Activated naive CD8-positive, alpha-beta T cell treated with anti-CD3 and anti-CD28 coated beads for 36 hours (primary cell): ENCODE measurements around the gene EPHA1. TPM values are rescaled to one million over a fixed set of nuclear protein-coding genes. Genes with fewer than 3 reads are reported as not detected.
"Not testable (repeated sequence)": the region's sequence is repeated elsewhere in the genome, so short reads cannot be mapped to it uniquely, and the experiment has no call there.

Source experiments
- DNase-seq: peaks from one replicate; pipeline ENCODE4 v3.0.0; 2021
- H3K27ac Mint-ChIP-seq: one replicate; pipeline ENCODE4 v1.8.0; 2022; ENCODE audit warnings: mild to moderate bottlenecking, moderate library complexity, mixed read lengths
- H3K27me3 Mint-ChIP-seq: one replicate; pipeline ENCODE4 v1.8.0; 2022; ENCODE audit warnings: mild to moderate bottlenecking, mixed read lengths
- H3K36me3 Mint-ChIP-seq: one replicate; pipeline ENCODE4 v1.8.0; 2021; ENCODE audit warnings: mild to moderate bottlenecking, mixed read lengths
- H3K4me1 Mint-ChIP-seq: one replicate; pipeline ENCODE4 v1.8.0; 2021; ENCODE audit warnings: mixed read lengths
- H3K4me3 Mint-ChIP-seq: one replicate; pipeline ENCODE4 v1.8.0; 2022; ENCODE audit warnings: mild to moderate bottlenecking, moderate library complexity, mixed read lengths
- H3K9me3 Mint-ChIP-seq: one replicate; pipeline ENCODE4 v1.8.0; 2022; ENCODE audit warnings: mixed read lengths
- total RNA-seq, 2 experiments: library from RNA; stranded (reverse); gene quantifications; one replicate each; pipeline ENCODE4 v1.2.3, GENCODE V29; 2021

The EPHA1 gene
- total RNA-seq, 2 experiments from 2014 or later: 2.3 to 3.4 TPM

GRCh38 chr7:143443153-143443552, 34.5 kb upstream of the EPHA1 start, which contains the start of gene TAS2R60:
Gene TAS2R60 (plus strand): TSS chr7:143443453. CDS start chr7:143443453, 0 bp downstream.
- peaks cover 3% of the 10 kb centered on the region for H3K36me3 Mint-ChIP-seq
- H3K9me3 Mint-ChIP-seq: no peaks in the 10 kb centered on the region
- no peaks in the 10 kb centered on the region for H3K27me3 Mint-ChIP-seq
- H3K4me3 Mint-ChIP-seq: no peak within 1 kb of the TSS
- peaks cover 5% of the 10 kb centered on the region for H3K4me1 Mint-ChIP-seq
- DNase-seq: no peak
- no peak within 1 kb of the TSS for H3K27ac Mint-ChIP-seq

- Mint-ChIP-seq H3K27ac (no peak overlapping the region), H3K27me3 (no peaks in the 10 kb centered on the region), H3K4me1 (peaks cover 26% of the 10 kb centered on the region), H3K4me3 (no peak overlapping the region), H3K36me3 (peaks cover 10% of the 10 kb centered on the region), H3K9me3 (no peaks in the 10 kb centered on the region)
- no peak for DNase-seq
These were observed 31.2 kb upstream of the EPHA1 start for GRCh38 chr7:143439866-143440265.

DNA sequence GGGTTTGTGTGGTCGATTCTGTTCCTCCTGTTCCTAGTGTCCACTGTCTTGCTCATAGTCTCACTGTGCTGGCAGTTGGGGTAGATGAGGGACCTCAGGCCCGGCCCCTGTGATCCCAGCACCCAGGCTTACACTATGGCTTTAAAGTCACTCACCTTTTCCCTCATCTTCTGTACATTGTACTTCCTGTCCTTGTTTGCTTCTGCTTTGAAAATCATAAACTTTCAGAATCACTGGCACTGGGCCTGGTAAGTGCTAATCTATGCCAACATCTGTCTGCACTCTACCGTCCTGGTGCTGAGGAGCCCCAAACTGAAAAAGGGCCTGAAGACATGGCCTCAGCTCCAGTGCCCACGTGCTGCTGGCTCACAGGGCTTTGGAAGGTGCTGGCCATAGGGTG, 28.9 kb upstream of the EPHA1 start:
- Mint-ChIP-seq H3K4me1 (peaks cover 26% of the 10 kb centered on the region), H3K27me3 (no peaks in the 10 kb centered on the region), H3K36me3 (peaks cover 10% of the 10 kb centered on the region), H3K27ac (peak overlapping the region; percentile 37), H3K9me3 (no peaks in the 10 kb centered on the region), H3K4me3 (no peak overlapping the region)
- no peak for DNase-seq

GRCh38 chr7:143436325-143436946, 27.8 kb upstream of the EPHA1 start:
- H3K27me3 Mint-ChIP-seq: no peaks in the 10 kb centered on the region
- peaks cover 10% of the 10 kb centered on the region for H3K36me3 Mint-ChIP-seq
- no peak overlapping the region for H3K4me3 Mint-ChIP-seq
- no peak for DNase-seq
- H3K27ac Mint-ChIP-seq: no peak overlapping the region
- no peaks in the 10 kb centered on the region for H3K9me3 Mint-ChIP-seq
- peaks cover 30% of the 10 kb centered on the region for H3K4me1 Mint-ChIP-seq

- H3K27me3 Mint-ChIP-seq: no peaks in the 10 kb centered on the region
- DNase-seq: no peak
- no peak overlapping the region for H3K27ac Mint-ChIP-seq
- H3K4me1 Mint-ChIP-seq: peaks cover 30% of the 10 kb centered on the region
- H3K9me3 Mint-ChIP-seq: no peaks in the 10 kb centered on the region
- no peak overlapping the region for H3K4me3 Mint-ChIP-seq
- peaks cover 10% of the 10 kb centered on the region for H3K36me3 Mint-ChIP-seq
These were observed 26.6 kb upstream of the EPHA1 start for GRCh38 chr7:143435266-143435665.

DNA sequence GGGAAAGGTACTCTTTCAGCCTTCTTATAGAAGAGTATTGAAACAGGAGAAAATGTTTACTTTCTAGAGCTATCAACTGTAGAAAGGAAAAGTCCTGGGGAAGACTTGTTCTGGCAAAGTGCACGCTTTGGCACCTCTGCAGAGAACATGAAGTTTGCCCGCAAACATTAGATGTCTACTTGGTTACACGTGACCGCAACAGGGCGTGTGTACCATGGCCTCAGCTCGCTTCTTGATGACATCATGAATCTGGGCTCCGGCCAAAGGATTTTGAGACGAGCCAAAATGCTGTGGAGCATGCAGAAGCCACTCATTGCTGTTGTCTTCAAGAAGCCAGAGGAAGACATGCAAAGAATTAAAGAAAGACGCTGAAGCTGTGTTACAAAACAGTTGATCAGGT, 26.0 kb upstream of the EPHA1 start:
- Mint-ChIP-seq H3K4me3 (no peak overlapping the region), H3K4me1 (peaks cover 28% of the 10 kb centered on the region), H3K27me3 (no peaks in the 10 kb centered on the region), H3K9me3 (no peaks in the 10 kb centered on the region), H3K36me3 (peaks cover 10% of the 10 kb centered on the region), H3K27ac (no peak overlapping the region)
- DNase-seq: no peak

- Mint-ChIP-seq H3K36me3 (peaks cover 9% of the 10 kb centered on the region), H3K4me3 (no peak overlapping the region), H3K9me3 (no peaks in the 10 kb centered on the region), H3K27ac (no peak overlapping the region), H3K27me3 (no peaks in the 10 kb centered on the region), H3K4me1 (peaks cover 28% of the 10 kb centered on the region)
- no peak for DNase-seq
These were observed 25.1 kb upstream of the EPHA1 start for GRCh38 chr7:143433759-143434158.

DNA sequence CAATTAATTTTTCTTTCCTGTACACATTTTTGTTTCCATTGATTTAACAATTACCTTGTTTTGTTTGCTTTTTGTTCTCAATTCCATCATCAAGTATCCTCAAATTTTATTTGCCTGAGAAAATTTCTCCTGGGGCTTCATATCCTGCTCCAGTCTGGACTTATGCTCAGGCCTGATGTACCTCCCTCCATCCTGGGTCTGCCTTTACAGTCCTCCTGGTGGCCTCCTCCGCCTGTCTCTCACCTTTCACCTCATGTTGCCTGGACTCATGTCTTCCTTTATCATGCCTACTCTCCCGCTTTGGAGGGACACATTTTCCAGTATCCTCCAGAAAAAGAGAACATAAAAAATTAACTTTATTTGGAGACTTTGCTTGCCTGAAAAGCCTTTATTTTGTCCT, 22.5 kb upstream of the EPHA1 start:
- no peak for DNase-seq
- no peak overlapping the region for H3K27ac Mint-ChIP-seq

DNA sequence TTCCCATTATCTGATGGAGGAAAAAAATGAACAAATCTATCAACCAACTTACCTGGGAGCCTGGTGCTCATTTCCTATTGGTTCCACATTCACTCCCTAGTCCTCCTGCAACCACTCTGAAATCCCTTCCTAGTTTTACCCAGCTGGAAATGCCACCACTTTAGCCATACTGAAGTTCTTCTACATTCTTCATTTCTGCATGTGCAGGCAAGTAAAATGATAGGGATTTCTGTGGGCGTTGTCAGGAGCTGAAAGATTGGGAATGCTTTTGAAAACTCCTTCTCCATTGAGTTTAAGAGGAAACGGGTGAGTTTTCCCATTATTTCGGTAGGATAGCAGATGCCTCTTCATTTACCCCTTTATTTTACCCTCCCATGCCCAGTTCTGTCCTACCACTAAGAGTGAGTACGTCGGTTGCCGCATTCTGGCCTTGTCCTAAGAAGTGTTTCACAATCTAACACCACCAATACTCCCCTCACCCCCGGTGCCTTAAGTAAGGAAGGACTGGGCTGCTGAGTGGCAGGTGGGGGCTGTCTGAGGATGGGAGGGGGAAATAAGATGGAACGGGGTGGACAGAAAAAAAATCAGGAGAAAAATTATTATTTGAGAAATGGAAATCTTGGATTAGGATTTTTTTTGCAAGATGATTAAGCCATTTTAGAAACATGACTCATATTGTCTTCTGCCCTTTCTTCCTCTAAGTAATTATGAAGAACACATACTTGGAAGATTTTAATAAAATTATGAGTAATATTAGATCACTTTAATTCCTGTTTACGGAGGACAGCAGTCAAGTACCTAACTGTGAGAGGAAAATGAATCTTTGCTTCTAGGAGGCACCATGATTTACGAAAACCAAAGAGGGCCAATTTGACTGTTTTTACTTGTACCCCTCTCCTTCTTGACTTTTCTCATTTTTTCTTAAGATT, 21.4 kb upstream of the EPHA1 start:
- DNase-seq: no peak
- Mint-ChIP-seq H3K27ac (no peak overlapping the region), H3K4me1 (peaks cover 9% of the 10 kb centered on the region), H3K9me3 (no peaks in the 10 kb centered on the region), H3K4me3 (no peak overlapping the region), H3K36me3 (no peaks in the 10 kb centered on the region), H3K27me3 (no peaks in the 10 kb centered on the region)

More for the DNA sequence above, 22.5 kb upstream of the EPHA1 start:
- Mint-ChIP-seq H3K9me3 (no peaks in the 10 kb centered on the region), H3K27me3 (no peaks in the 10 kb centered on the region), H3K4me3 (no peak overlapping the region), H3K36me3 (peaks cover 3% of the 10 kb centered on the region), H3K4me1 (peaks cover 13% of the 10 kb centered on the region)

DNA sequence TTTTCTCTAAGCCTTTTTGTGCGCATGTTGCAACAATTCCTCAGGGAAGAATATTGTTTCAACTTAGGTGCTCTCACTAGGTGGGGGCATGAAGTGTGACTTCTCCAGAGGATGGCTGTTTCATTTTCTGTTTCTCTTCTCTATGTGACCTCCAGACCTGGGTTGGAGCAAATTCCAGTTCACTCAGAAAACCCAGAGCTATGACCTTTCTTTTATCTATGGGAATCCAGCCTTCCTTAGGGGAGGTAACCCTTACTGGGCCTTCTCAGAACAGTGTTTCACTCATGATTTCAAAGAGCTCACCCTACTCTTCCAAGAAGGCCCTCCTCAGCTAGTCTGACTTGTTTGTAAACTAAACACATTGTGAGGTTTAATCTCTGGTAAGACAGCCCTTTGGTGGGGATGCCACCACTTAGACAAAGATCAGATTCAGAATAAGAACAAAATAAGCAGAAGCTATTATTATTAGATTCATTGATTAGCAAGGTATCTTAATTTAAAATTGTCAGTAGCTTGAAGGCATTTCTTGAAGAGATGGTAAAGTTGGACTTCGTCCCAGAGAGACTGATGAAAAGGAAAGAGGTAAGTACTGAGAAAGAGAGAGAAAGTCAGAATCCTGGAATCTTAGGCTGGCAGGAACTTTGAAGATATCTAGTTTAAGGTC, 18.0 kb upstream of the EPHA1 start:
- no peaks in the 10 kb centered on the region for H3K27me3 Mint-ChIP-seq
- DNase-seq: no peak
- no peaks in the 10 kb centered on the region for H3K9me3 Mint-ChIP-seq
- no peaks in the 10 kb centered on the region for H3K36me3 Mint-ChIP-seq
- H3K4me3 Mint-ChIP-seq: no peak overlapping the region
- H3K4me1 Mint-ChIP-seq: peaks cover 8% of the 10 kb centered on the region
- no peak overlapping the region for H3K27ac Mint-ChIP-seq

- H3K36me3 Mint-ChIP-seq, H3K4me3 Mint-ChIP-seq, H3K9me3 Mint-ChIP-seq, H3K27me3 Mint-ChIP-seq, DNase-seq, H3K27ac Mint-ChIP-seq: not testable (repeated sequence)
- peaks cover 13% of the 10 kb centered on the region for H3K4me1 Mint-ChIP-seq
These were observed 15.8 kb upstream of the EPHA1 start for GRCh38 chr7:143424476-143424875.

DNA sequence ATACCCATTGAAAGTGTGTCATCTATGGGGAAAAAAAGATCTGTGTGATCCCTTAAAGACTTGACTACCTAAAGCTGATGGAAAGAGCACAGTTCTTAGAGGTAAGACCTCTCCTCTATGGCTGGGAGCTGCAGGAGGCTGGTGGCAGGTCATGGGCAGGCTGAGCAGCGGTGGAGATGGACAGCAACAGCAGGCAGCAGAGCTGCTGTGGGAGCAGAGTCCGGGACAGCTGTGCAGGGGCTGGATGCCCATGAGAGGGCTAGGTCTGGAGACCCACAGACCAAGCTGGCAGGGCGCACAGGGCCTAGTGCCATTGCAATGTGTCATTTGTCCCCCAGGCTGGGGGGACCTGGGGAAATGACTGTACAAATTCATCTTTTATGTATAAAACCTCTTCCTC, 13.4 kb upstream of the EPHA1 start:
- H3K27ac Mint-ChIP-seq: no peak overlapping the region
- DNase-seq: no peak
- H3K27me3 Mint-ChIP-seq: no peaks in the 10 kb centered on the region
- H3K36me3 Mint-ChIP-seq: peaks cover 5% of the 10 kb centered on the region
- H3K4me1 Mint-ChIP-seq: peaks cover 16% of the 10 kb centered on the region
- H3K4me3 Mint-ChIP-seq: no peak overlapping the region
- peaks cover 7% of the 10 kb centered on the region for H3K9me3 Mint-ChIP-seq

DNA sequence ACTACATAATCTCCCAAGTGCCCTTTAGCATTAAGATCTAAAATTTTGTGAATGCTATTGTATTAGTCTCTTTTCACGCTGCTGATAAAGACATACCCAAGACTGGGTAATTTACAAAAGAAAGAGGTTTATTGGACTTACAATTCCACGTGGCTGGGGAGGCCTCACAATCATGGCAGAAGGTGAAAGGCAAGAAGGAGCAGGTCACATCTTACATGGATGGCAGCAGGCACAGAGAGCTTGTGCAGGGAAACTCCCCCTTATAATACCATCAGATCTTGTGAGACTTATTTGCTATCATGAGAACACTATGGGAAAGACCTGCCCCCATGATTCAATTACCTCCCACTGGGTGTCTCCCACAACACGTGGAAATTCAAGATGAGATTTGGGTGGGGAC, 12.0 kb upstream of the EPHA1 start:
- peaks cover 10% of the 10 kb centered on the region for H3K4me1 Mint-ChIP-seq
- H3K36me3 Mint-ChIP-seq, H3K27ac Mint-ChIP-seq, DNase-seq, H3K27me3 Mint-ChIP-seq, H3K9me3 Mint-ChIP-seq, H3K4me3 Mint-ChIP-seq: not testable (repeated sequence)

DNA sequence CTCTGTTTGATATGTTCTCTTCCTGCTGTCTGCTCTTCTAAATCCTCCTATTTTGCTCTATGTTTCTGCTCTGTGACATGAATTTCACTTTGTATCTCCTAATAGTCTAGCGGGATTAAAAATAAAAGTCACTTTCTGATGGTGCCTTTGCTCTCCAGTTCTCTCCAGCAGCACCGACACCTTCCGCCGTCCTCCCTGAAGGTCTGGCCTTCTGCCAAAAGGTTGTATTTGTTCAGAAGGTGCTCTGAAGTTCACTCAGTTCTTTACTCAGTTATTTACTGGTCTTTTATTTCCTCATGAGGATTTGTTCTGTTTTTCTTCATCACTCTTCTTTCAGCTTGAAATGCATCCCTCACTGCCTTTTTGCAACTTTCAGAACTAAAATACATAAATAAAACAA, 11.2 kb upstream of the EPHA1 start:
- peaks cover 12% of the 10 kb centered on the region for H3K4me1 Mint-ChIP-seq

More for the DNA sequence above, 11.2 kb upstream of the EPHA1 start:
- Mint-ChIP-seq H3K27me3 (no peaks in the 10 kb centered on the region), H3K36me3 (peaks cover 5% of the 10 kb centered on the region), H3K27ac (no peak overlapping the region), H3K4me3 (no peak overlapping the region), H3K9me3 (peaks cover 7% of the 10 kb centered on the region)
- no peak for DNase-seq
